K562 (cell line): ENCODE results near the gene SPINT1. TPM values are rescaled to one million over a fixed set of nuclear protein-coding genes. Genes with fewer than 3 reads are reported as not detected.

Experiments
- ATAC-seq: fragments of 200-7000 bp; cut with Tn5 transposase; 3 replicates; pipeline ENCODE4 v1.9.1; 2020; ENCODE audit warnings: moderate library complexity
- BruUV-seq: library from RNA; stranded (reverse); fragments of 400-500 nt; replicated peaks from 2 replicates; lab custom pipeline; 2021; lab: Mats Ljungman, UMichigan
- CTCF ChIA-PET: fragments of 300-600 bp; formaldehyde crosslinking; extraction: SDS; loops from one replicate; lab custom pipeline; 2021; ENCODE audit warnings: low intra/inter-chr PET ratio; lab: Yijun Ruan, JAX
- POLR2A ChIA-PET: fragments of 300-600, 350-650 bp; sonication (Branson Sonifier 250); formaldehyde crosslinking; extraction: SDS; loops from one replicate; lab custom pipeline; 2021; ENCODE audit warnings: antibody characterized with exemption, inconsistent platforms; lab: Yijun Ruan, JAX
- DNase-seq, 4 experiments: peaks; one replicate each; pipeline versions ENCODE4 v3.0.0 to v3.0.0-alpha.2; 2011 to 2018; ENCODE audit warnings: low spot score in 3 of 4, mixed read lengths in 3 of 4; ENCODE audit errors: extremely low read depth in 1 of 4
- FAIRE-seq: peaks from 2 replicates; lab custom pipeline; 2011; peaks lifted over from hg19 to GRCh38; lab: Jason Lieb, UNC
- H2AFZ ChIP-seq: 2 replicates; pipeline ENCODE4 v1.6.0; 2011; ENCODE audit warnings: low read depth, low read length, control low read depth, inconsistent platforms
- H3K27ac ChIP-seq: fragments of 200-600 bp; 3 replicates; pipeline ENCODE4 v1.8.0; 2011; ENCODE audit warnings: low read depth, mild to moderate bottlenecking, control low read depth, inconsistent platforms, low read length, moderate library complexity, mixed read lengths; ENCODE audit errors: extremely low read depth
- H3K27me3 ChIP-seq, 2 experiments: fragments of 300-600 bp in 1 of 2; 2 replicates in 1 of 2; 3 replicates in 1 of 2; pipeline versions ENCODE4 v1.6.0 to v1.8.0; 2011; ENCODE audit warnings: inconsistent platforms in 2 of 2, low read length in 2 of 2, mild to moderate bottlenecking in 1 of 2, mixed read lengths in 1 of 2, moderate library complexity in 1 of 2; ENCODE audit not compliant: control insufficient read depth in 2 of 2, insufficient read depth in 2 of 2
- H3K36me3 ChIP-seq: fragments of 300-600 bp; 3 replicates; pipeline ENCODE4 v1.8.0; 2011; ENCODE audit warnings: mild to moderate bottlenecking, low read length, inconsistent platforms; ENCODE audit not compliant: control insufficient read depth, insufficient read depth
- H3K4me1 ChIP-seq, 2 experiments: fragments of 200-600 bp in 1 of 2; replicated peaks in 1 of 2; 2 replicates in 1 of 2; 3 replicates in 1 of 2; pipeline versions ENCODE4 v1.5.1 to v1.8.0; 2011; ENCODE audit warnings: inconsistent platforms in 2 of 2, low read length in 2 of 2, mild to moderate bottlenecking in 1 of 2, mixed read lengths in 1 of 2, moderate library complexity in 1 of 2; ENCODE audit not compliant: control insufficient read depth in 2 of 2, insufficient read depth in 2 of 2
- H3K4me2 ChIP-seq: 2 replicates; pipeline ENCODE4 v1.6.1; 2011; ENCODE audit warnings: low read length, control low read depth, inconsistent platforms, mixed read lengths; ENCODE audit not compliant: insufficient read depth
- H3K4me3 ChIP-seq: fragments of 200-600 bp; sonication (generic), shearing (Covaris generic); 2 replicates; pipeline ENCODE4 v1.5.1; 2016; ENCODE audit warnings: control low read depth, inconsistent platforms
- H3K79me2 ChIP-seq: fragments of 200-600 bp; 3 replicates; pipeline ENCODE4 v1.8.0; 2011; ENCODE audit warnings: low read length, inconsistent platforms; ENCODE audit not compliant: control insufficient read depth, insufficient read depth
- H3K9ac ChIP-seq, 2 experiments: 2 replicates each; pipeline versions ENCODE4 v1.6.0 to v1.6.1; 2011; ENCODE audit warnings: low read depth in 2 of 2, low read length in 2 of 2, control low read depth in 1 of 2, inconsistent platforms in 1 of 2, mild to moderate bottlenecking in 1 of 2, mixed read lengths in 1 of 2; ENCODE audit not compliant: insufficient read depth in 1 of 2
- H3K9me1 ChIP-seq: one replicate; pipeline ENCODE4 v1.6.0; 2011; ENCODE audit warnings: inconsistent platforms, mild to moderate bottlenecking, low read length, moderate library complexity; ENCODE audit not compliant: control insufficient read depth, insufficient read depth
- H3K9me3 ChIP-seq: replicated peaks from 2 replicates; pipeline ENCODE4 v1.5.1; 2011; ENCODE audit warnings: low read depth, low read length, inconsistent platforms; ENCODE audit not compliant: control insufficient read depth, insufficient read depth
- H4K20me1 ChIP-seq: replicated peaks from 2 replicates; pipeline ENCODE4 v1.6.1; 2011; ENCODE audit warnings: low read length, inconsistent platforms, mixed read lengths; ENCODE audit not compliant: control insufficient read depth, insufficient read depth
- EHMT2 ChIP-seq: fragments of 450-650 bp; IDR thresholded peaks from 2 replicates; pipeline ENCODE4 v1.6.1; 2018; ENCODE audit warnings: antibody characterized with exemption
- PATZ1 ChIP-seq: fragments of 250-450 bp; sonication (Bioruptor Pico); IDR thresholded peaks from 2 replicates; pipeline ENCODE4 v1.5.0; 2020; ENCODE audit warnings: mild to moderate bottlenecking, borderline replicate concordance
- SAFB2 ChIP-seq: fragments of 200-400 bp; formaldehyde crosslinking; IDR thresholded peaks from 2 replicates; pipeline ENCODE4 v1.6.1; 2018; ENCODE audit warnings: borderline replicate concordance, low read length, low read depth, moderate library complexity; ENCODE audit not compliant: severe bottlenecking
- TAF7 ChIP-seq: fragments of 450-650 bp; IDR thresholded peaks from 2 replicates; pipeline ENCODE4 v1.6.1; 2016; ENCODE audit warnings: missing genetic modification characterization, missing compliant biosample characterization
- TBL1XR1 ChIP-seq, 2 experiments: IDR thresholded peaks; 2 replicates each; pipeline ENCODE4 v1.6.1; 2012; ENCODE audit warnings: improper control_type of control experiment in 2 of 2, low read length in 2 of 2, mild to moderate bottlenecking in 1 of 2
- THRAP3 ChIP-seq: fragments of 450-650 bp; IDR thresholded peaks from 2 replicates; pipeline ENCODE4 v1.6.1; 2016; ENCODE audit warnings: mild to moderate bottlenecking, inconsistent platforms, borderline replicate concordance
- ZZZ3 ChIP-seq: fragments of 450-650 bp; IDR thresholded peaks from 2 replicates; pipeline ENCODE4 v1.6.1; 2016; ENCODE audit warnings: antibody characterized with exemption, mild to moderate bottlenecking, moderate library complexity
- WGBS: fragments of 100-300 bp; shearing (Covaris generic); methylation state at CpG from one replicate; pipeline ENCODE4 v1.1.6; 2016; ENCODE audit warnings: low coverage, mixed read lengths; ENCODE audit not compliant: insufficient coverage; ENCODE audit errors: missing lambda C conversion rate; 5-methylcytosine and 5-hydroxymethylcytosine counted together
- in situ Hi-C: fragments of 300-500 bp; cut with MboI; formaldehyde crosslinking; loops from 4 replicates; pipeline ENCODE4 v1.15.0; 2018; ENCODE audit warnings: inconsistent platforms, mixed read lengths
- intact Hi-C: fragments of 100-400 bp; cut with micrococcal nuclease; formaldehyde crosslinking; loops from 2 replicates; pipeline ENCODE4 v1.14.2; 2022
- polyA plus RNA-seq, 8 experiments: library from polyadenylated mRNA; depleted of rRNA in 4 of 8; stranded (reverse) in 5 of 8; unstranded in 3 of 8; fragments of >200 nt; fragmentation: Nextera tagmentation in 2 of 8; fragmentation: Illumina TruSeq in 1 of 8; extraction: Ambion mirVana in 2 of 8; extraction: Trizol in 1 of 8; gene quantifications; 2 replicates each; pipeline versions ENCODE4 v1.2.1 to v1.2.3, GENCODE V29; 2011 to 2014; ENCODE audit warnings: inconsistent platforms in 1 of 8, missing spikeins in 1 of 8
- total RNA-seq, 7 experiments: library from RNA; depleted of rRNA in 6 of 7; stranded (reverse); fragments of >200 nt in 6 of 7; fragmentation: Illumina TruSeq in 2 of 7; extraction: Trizol in 2 of 7; gene quantifications; 2 replicates each; pipeline versions ENCODE4 v1.2.1 to v1.2.3, GENCODE V29; 2011 to 2021; ENCODE audit warnings: low replicate concordance in 1 of 7
- TF ChIP-seq, protein P1 (sequence below): IDR thresholded peaks from 2 replicates; pipeline ENCODE4 v1.6.1; 2011; ENCODE audit warnings: borderline replicate concordance, low read depth, mild to moderate bottlenecking, moderate library complexity, low read length; ENCODE audit not compliant: insufficient read depth, poor library complexity, severe bottlenecking
- TF ChIP-seq, protein P2 (sequence below): sonication (generic); formaldehyde crosslinking; IDR thresholded peaks from 2 replicates; pipeline ENCODE4 v1.8.1; 2022; ENCODE audit warnings: missing genetic modification reagents
- TF ChIP-seq, protein P3 (sequence below), 2 experiments: fragments of 150-350 bp in 1 of 2; IDR thresholded peaks; 2 replicates each; pipeline ENCODE4 v1.6.1; 2012 to 2016; ENCODE audit warnings: low read depth in 2 of 2, low read length in 2 of 2, mild to moderate bottlenecking in 1 of 2, moderate library complexity in 1 of 2

Gene SPINT1
- total and polyA plus RNA-seq, 9 of the 15 experiments (the other 6 are each of a cell fraction or from before 2014, with no cell fraction given) = 0.78 to 4.5 (median 1.5) TPM

- Histone ChIP-seq H3K4me1 (peaks cover 16 to 21% of the 10 kb centered on the region in 2 experiments; a peak in 4 of 5 replicates), H3K36me3 (no peaks in the 10 kb centered on the region), H3K27ac (no peak overlapping the region), H3K79me2 (no peaks in the 10 kb centered on the region), H3K9ac (no peak overlapping the region), H3K9me1 (no peaks in the 10 kb centered on the region), H3K9me3 (no peaks in the 10 kb centered on the region), H3K4me2 (no peak overlapping the region), H3K27me3 (no peaks in the 10 kb centered on the region; a peak in 1 of 5 replicates), H2AFZ (peak overlapping the region; percentile 95), H4K20me1 (no peaks in the 10 kb centered on the region), H3K4me3 (no peak overlapping the region)
- intact Hi-C loops = loop anchor here (5.0 to 10.0 kb wide), 2 partner anchors 71 to 184 kb away; no protein-coding TSS in a partner anchor
- no TSS peak for BruUV-seq
- peak in 1 of 4 experiments; percentile 10 for DNase-seq
- no peak for FAIRE-seq
- in situ Hi-C loops = loop anchor here (5.0 kb wide), 1 partner anchor 34 kb away; the partner anchor contains the start of gene VPS18
- ATAC-seq = no peak
- POLR2A ChIA-PET = interaction anchor here (1.0 to 8.2 kb wide), 5 partner anchors 14 to 291 kb away, joined by 3 to 72 read pairs (median 7); partner anchors contain the start of genes RHOV and VPS18
- WGBS = 44% methylated on average over 10 of the region's 10 CpGs
- CTCF ChIA-PET = interaction anchor here (1.3 to 6.2 kb wide), 3 partner anchors 15 to 34 kb away, joined by 4 to 75 read pairs (median 8); partner anchors contain the start of genes RHOV and VPS18
- TF ChIP-seq EHMT2 (no peak), THRAP3 (no peak), TBL1XR1 (IDR thresholded peaks at IDR 0.05; ENCODE audit: low read length in 2 of 2) (no peak), SAFB2 (no peak), TAF7 (tag) (0 out of 2 replicates have a peak, but pooled peaks have one; percentile 18), ZZZ3 (no peak), PATZ1 (CRISPR knock-in tag) (no peak)
- TF ChIP-seq, protein P1, sequence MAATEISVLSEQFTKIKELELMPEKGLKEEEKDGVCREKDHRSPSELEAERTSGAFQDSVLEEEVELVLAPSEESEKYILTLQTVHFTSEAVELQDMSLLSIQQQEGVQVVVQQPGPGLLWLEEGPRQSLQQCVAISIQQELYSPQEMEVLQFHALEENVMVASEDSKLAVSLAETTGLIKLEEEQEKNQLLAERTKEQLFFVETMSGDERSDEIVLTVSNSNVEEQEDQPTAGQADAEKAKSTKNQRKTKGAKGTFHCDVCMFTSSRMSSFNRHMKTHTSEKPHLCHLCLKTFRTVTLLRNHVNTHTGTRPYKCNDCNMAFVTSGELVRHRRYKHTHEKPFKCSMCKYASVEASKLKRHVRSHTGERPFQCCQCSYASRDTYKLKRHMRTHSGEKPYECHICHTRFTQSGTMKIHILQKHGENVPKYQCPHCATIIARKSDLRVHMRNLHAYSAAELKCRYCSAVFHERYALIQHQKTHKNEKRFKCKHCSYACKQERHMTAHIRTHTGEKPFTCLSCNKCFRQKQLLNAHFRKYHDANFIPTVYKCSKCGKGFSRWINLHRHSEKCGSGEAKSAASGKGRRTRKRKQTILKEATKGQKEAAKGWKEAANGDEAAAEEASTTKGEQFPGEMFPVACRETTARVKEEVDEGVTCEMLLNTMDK = no peak
- TF ChIP-seq, protein P2, sequence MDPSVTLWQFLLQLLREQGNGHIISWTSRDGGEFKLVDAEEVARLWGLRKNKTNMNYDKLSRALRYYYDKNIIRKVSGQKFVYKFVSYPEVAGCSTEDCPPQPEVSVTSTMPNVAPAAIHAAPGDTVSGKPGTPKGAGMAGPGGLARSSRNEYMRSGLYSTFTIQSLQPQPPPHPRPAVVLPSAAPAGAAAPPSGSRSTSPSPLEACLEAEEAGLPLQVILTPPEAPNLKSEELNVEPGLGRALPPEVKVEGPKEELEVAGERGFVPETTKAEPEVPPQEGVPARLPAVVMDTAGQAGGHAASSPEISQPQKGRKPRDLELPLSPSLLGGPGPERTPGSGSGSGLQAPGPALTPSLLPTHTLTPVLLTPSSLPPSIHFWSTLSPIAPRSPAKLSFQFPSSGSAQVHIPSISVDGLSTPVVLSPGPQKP (CRISPR knock-in tag) = no peak
- TF ChIP-seq, protein P3, sequence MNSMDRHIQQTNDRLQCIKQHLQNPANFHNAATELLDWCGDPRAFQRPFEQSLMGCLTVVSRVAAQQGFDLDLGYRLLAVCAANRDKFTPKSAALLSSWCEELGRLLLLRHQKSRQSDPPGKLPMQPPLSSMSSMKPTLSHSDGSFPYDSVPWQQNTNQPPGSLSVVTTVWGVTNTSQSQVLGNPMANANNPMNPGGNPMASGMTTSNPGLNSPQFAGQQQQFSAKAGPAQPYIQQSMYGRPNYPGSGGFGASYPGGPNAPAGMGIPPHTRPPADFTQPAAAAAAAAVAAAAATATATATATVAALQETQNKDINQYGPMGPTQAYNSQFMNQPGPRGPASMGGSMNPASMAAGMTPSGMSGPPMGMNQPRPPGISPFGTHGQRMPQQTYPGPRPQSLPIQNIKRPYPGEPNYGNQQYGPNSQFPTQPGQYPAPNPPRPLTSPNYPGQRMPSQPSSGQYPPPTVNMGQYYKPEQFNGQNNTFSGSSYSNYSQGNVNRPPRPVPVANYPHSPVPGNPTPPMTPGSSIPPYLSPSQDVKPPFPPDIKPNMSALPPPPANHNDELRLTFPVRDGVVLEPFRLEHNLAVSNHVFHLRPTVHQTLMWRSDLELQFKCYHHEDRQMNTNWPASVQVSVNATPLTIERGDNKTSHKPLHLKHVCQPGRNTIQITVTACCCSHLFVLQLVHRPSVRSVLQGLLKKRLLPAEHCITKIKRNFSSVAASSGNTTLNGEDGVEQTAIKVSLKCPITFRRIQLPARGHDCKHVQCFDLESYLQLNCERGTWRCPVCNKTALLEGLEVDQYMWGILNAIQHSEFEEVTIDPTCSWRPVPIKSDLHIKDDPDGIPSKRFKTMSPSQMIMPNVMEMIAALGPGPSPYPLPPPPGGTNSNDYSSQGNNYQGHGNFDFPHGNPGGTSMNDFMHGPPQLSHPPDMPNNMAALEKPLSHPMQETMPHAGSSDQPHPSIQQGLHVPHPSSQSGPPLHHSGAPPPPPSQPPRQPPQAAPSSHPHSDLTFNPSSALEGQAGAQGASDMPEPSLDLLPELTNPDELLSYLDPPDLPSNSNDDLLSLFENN (IDR thresholded peaks at IDR 0.05; ENCODE audit: low read depth in 2 of 2, low read length in 2 of 2) = no peak
Measured at GRCh38 chr15:40858706-40859105, 14.9 kb downstream of the SPINT1 start.
